WTC11 (cell line): ENCODE measurements around the gene MUC2. TPM values are rescaled to one million over a fixed set of nuclear protein-coding genes. Genes with fewer than 3 reads are reported as not detected.
A peak's percentile ranks its signal among the peaks of the same experiment; 100 is the strongest.

Experiments
- ATAC-seq: fragments of 200-7000 bp; cut with Tn5 transposase; 2 replicates; pipeline ENCODE4 v1.10.0; 2021; ENCODE audit warnings: mild to moderate bottlenecking, moderate library complexity
- CTCF ChIA-PET: fragments of 300-600 bp; sonication (Branson Sonifier 250); formaldehyde crosslinking; loops from one replicate; lab custom pipeline; 2021; ENCODE audit warnings: antibody characterized with exemption; lab: Charles Lee
- POLR2A ChIA-PET: fragments of 350-600 bp; sonication (Branson Sonifier 250); formaldehyde crosslinking; loops from one replicate; lab custom pipeline; 2021; ENCODE audit warnings: antibody characterized with exemption; lab: Charles Lee
- DNase-seq: peaks from one replicate; pipeline ENCODE4 v3.0.0; 2021; ENCODE audit warnings: low spot score
- H3K27ac Mint-ChIP-seq: 2 replicates; pipeline ENCODE4 v1.8.0; 2021; ENCODE audit warnings: mixed read lengths
- H3K27me3 Mint-ChIP-seq: 2 replicates; pipeline ENCODE4 v1.8.0; 2021; ENCODE audit warnings: low read depth, mild to moderate bottlenecking, moderate library complexity, mixed read lengths
- H3K36me3 Mint-ChIP-seq: 2 replicates; pipeline ENCODE4 v1.8.0; 2021; ENCODE audit warnings: mixed read lengths
- H3K4me1 Mint-ChIP-seq: 2 replicates; pipeline ENCODE4 v1.8.0; 2022; ENCODE audit warnings: mixed read lengths
- H3K4me3 Mint-ChIP-seq: 2 replicates; pipeline ENCODE4 v1.8.0; 2021; ENCODE audit warnings: mild to moderate bottlenecking, moderate library complexity, mixed read lengths
- H3K9me3 Mint-ChIP-seq: 2 replicates; pipeline ENCODE4 v1.8.0; 2021; ENCODE audit warnings: mixed read lengths
- AR ChIP-seq: fragments of 250-450 bp; sonication (Bioruptor Pico); IDR thresholded peaks from 2 replicates; pipeline ENCODE4 v1.9.0; 2021; ENCODE audit warnings: mild to moderate bottlenecking
- ATF2 ChIP-seq: sonication (generic); formaldehyde crosslinking; IDR thresholded peaks from 2 replicates; pipeline ENCODE4 v1.8.1; 2022; ENCODE audit warnings: low read depth, missing genetic modification reagents, borderline replicate concordance
- CDX4 ChIP-seq: fragments of 250-450 bp; sonication (Bioruptor Pico); IDR thresholded peaks from 2 replicates; pipeline ENCODE4 v1.9.0; 2021; ENCODE audit warnings: moderate library complexity, mild to moderate bottlenecking, inconsistent platforms, borderline replicate concordance
- ESRRA ChIP-seq: sonication (generic); formaldehyde crosslinking; IDR thresholded peaks from 2 replicates; pipeline ENCODE4 v1.8.1; 2022; ENCODE audit warnings: mild to moderate bottlenecking, missing genetic modification reagents, borderline replicate concordance
- ETV6 ChIP-seq: sonication (generic); formaldehyde crosslinking; IDR thresholded peaks from 2 replicates; pipeline ENCODE4 v1.8.1; 2022; ENCODE audit warnings: mild to moderate bottlenecking, missing genetic modification reagents
- FOXJ3 ChIP-seq: sonication (generic); formaldehyde crosslinking; IDR thresholded peaks from 2 replicates; pipeline ENCODE4 v1.9.0; 2021; ENCODE audit warnings: missing genetic modification reagents, mild to moderate bottlenecking, borderline replicate concordance
- FOXK1 ChIP-seq: sonication (generic); formaldehyde crosslinking; IDR thresholded peaks from 2 replicates; pipeline ENCODE4 v1.8.0; 2022; ENCODE audit warnings: mild to moderate bottlenecking, moderate library complexity, missing genetic modification reagents
- FOXP1 ChIP-seq: sonication (generic); formaldehyde crosslinking; IDR thresholded peaks from 2 replicates; pipeline ENCODE4 v1.8.0; 2022; ENCODE audit warnings: missing genetic modification reagents, mild to moderate bottlenecking, moderate library complexity, borderline replicate concordance
- GABPB1 ChIP-seq: sonication (generic); formaldehyde crosslinking; IDR thresholded peaks from 2 replicates; pipeline ENCODE4 v1.8.1; 2023; ENCODE audit warnings: mild to moderate bottlenecking, missing genetic modification reagents
- HMGA2 ChIP-seq: fragments of 250-450 bp; sonication (Bioruptor Pico); IDR thresholded peaks from 2 replicates; pipeline ENCODE4 v1.4.0; 2021; ENCODE audit warnings: mild to moderate bottlenecking, moderate library complexity
- IRF1 ChIP-seq: sonication (generic); formaldehyde crosslinking; IDR thresholded peaks from 2 replicates; pipeline ENCODE4 v1.8.0; 2023; ENCODE audit warnings: missing genetic modification reagents
- MAX ChIP-seq: sonication (generic); formaldehyde crosslinking; IDR thresholded peaks from 2 replicates; pipeline ENCODE4 v1.8.0; 2022; ENCODE audit warnings: mild to moderate bottlenecking, missing genetic modification reagents
- MLX ChIP-seq: sonication (generic); formaldehyde crosslinking; IDR thresholded peaks from 2 replicates; pipeline ENCODE4 v1.8.1; 2023; ENCODE audit warnings: mild to moderate bottlenecking, missing genetic modification reagents, moderate library complexity
- MXD4 ChIP-seq: fragments of 250-450 bp; sonication (Bioruptor Pico); IDR thresholded peaks from 2 replicates; pipeline ENCODE4 v1.8.0; 2021; ENCODE audit warnings: mild to moderate bottlenecking, moderate library complexity, borderline replicate concordance
- NFATC4 ChIP-seq: fragments of 250-450 bp; sonication (Bioruptor Pico); IDR thresholded peaks from 2 replicates; pipeline ENCODE4 v1.9.0; 2021; ENCODE audit warnings: mild to moderate bottlenecking
- PRRX2 ChIP-seq: fragments of 250-450 bp; sonication (Bioruptor Pico); IDR thresholded peaks from 2 replicates; pipeline ENCODE4 v1.8.0; 2021; ENCODE audit warnings: mild to moderate bottlenecking
- SOX15 ChIP-seq: fragments of 250-450 bp; sonication (Bioruptor Pico); IDR thresholded peaks from 2 replicates; pipeline ENCODE4 v1.9.0; 2021; ENCODE audit warnings: mild to moderate bottlenecking
- TEAD4 ChIP-seq: sonication (generic); formaldehyde crosslinking; IDR thresholded peaks from 2 replicates; pipeline ENCODE4 v1.8.0; 2022; ENCODE audit warnings: mild to moderate bottlenecking, missing genetic modification reagents
- ZBTB21 ChIP-seq: sonication (generic); formaldehyde crosslinking; IDR thresholded peaks from 2 replicates; pipeline ENCODE4 v1.8.1; 2023; ENCODE audit warnings: mild to moderate bottlenecking, missing genetic modification reagents, borderline replicate concordance
- ZBTB43 ChIP-seq: sonication (generic); formaldehyde crosslinking; IDR thresholded peaks from 2 replicates; pipeline ENCODE4 v1.8.1; 2023; ENCODE audit warnings: mild to moderate bottlenecking, missing genetic modification reagents
- ZNF423 ChIP-seq: fragments of 250-450 bp; sonication (Bioruptor Pico); IDR thresholded peaks from 2 replicates; pipeline ENCODE4 v2.1.2; 2022; ENCODE audit warnings: mild to moderate bottlenecking, moderate library complexity
- ZNF512 ChIP-seq: sonication (generic); formaldehyde crosslinking; IDR thresholded peaks from 2 replicates; pipeline ENCODE4 v1.8.1; 2022; ENCODE audit warnings: missing genetic modification reagents, borderline replicate concordance
- ZSCAN18 ChIP-seq: fragments of 250-450 bp; sonication (Bioruptor Pico); IDR thresholded peaks from 2 replicates; pipeline ENCODE4 v2.1.2; 2022; ENCODE audit warnings: mild to moderate bottlenecking, moderate library complexity
- total RNA-seq: library from RNA; stranded (reverse); gene quantifications from 3 replicates; pipeline ENCODE4 v1.2.3, GENCODE V29; 2021

The MUC2 gene
- total RNA-seq, 1 experiment from 2014 or later: 0.22 TPM

- TF ChIP-seq IRF1 (CRISPR knock-in tag) (no peak), GABPB1 (no peak), SOX15 (no peak), ZSCAN18 (CRISPR knock-in tag) (no peak), ZBTB21 (CRISPR knock-in tag) (no peak), ATF2 (CRISPR knock-in tag) (no peak), TEAD4 (CRISPR knock-in tag) (no peak), HMGA2 (CRISPR knock-in tag) (no peak), MLX (CRISPR knock-in tag) (no peak), FOXJ3 (CRISPR knock-in tag) (no peak), ZNF423 (CRISPR knock-in tag) (no peak)
Measured at GRCh38 chr11:1078191-1078601, 3.5 kb downstream of the MUC2 start (continued).

GRCh38 chr11:1081601-1082311 is 7.1 kb downstream of the MUC2 start:
- ChIA-PET CTCF (no interaction called here), POLR2A (no interaction called here)
- peak; percentile 7 for DNase-seq
- no peaks in the 10 kb centered on the region for H3K36me3 Mint-ChIP-seq
- H3K4me1 Mint-ChIP-seq: no peaks in the 10 kb centered on the region
- no peak overlapping the region for H3K4me3 Mint-ChIP-seq
- no peak for ATAC-seq
- H3K9me3 Mint-ChIP-seq: no peaks in the 10 kb centered on the region
- no peaks in the 10 kb centered on the region; the same call in 1 of the 2 replicates for H3K27me3 Mint-ChIP-seq
- H3K27ac Mint-ChIP-seq: no peak overlapping the region; the same call in 1 of the 2 replicates
- no peak for TF ChIP-seq FOXK1 (CRISPR knock-in tag)
- no peak for TF ChIP-seq AR (CRISPR knock-in tag)
- TF ChIP-seq IRF1 (CRISPR knock-in tag): no peak
- no peak for TF ChIP-seq SOX15
- no peak for TF ChIP-seq CDX4 (CRISPR knock-in tag)
- TF ChIP-seq NFATC4 (CRISPR knock-in tag): no peak
- TF ChIP-seq PRRX2 (CRISPR knock-in tag): no peak
- no peak for TF ChIP-seq ETV6 (CRISPR knock-in tag)
- TF ChIP-seq ZNF512 (CRISPR knock-in tag): no peak
- no peak for TF ChIP-seq FOXP1
- no peak for TF ChIP-seq ESRRA
- no peak for TF ChIP-seq ZBTB43
- no peak for TF ChIP-seq MXD4 (CRISPR knock-in tag)
- TF ChIP-seq MAX (CRISPR knock-in tag): no peak
- no peak for TF ChIP-seq MLX (CRISPR knock-in tag)
